NCI-H2107 (cell line): Measurements from ENCODE around the gene CGRRF1.

Source experiments
- DNase-seq: peaks from one replicate; lab custom pipeline; 2025; lab: John Stamatoyannopoulos, UW

CGRRF1 gene

GRCh38 chr14:54509546-54510501 is at the start of gene CGRRF1:
Gene CGRRF1, plus strand, starts transcription at chr14:54509906. Its CDS starts 54 bp downstream, at chr14:54509960.
- DNase-seq: peak; percentile 96

GRCh38 chr14:54462048-54462447 is 47.7 kb upstream of the CGRRF1 start:
- DNase-seq: no peak

- DNase-seq: no peak
Measured at GRCh38 chr14:54465654-54466053, 44.1 kb upstream of the CGRRF1 start.

DNA sequence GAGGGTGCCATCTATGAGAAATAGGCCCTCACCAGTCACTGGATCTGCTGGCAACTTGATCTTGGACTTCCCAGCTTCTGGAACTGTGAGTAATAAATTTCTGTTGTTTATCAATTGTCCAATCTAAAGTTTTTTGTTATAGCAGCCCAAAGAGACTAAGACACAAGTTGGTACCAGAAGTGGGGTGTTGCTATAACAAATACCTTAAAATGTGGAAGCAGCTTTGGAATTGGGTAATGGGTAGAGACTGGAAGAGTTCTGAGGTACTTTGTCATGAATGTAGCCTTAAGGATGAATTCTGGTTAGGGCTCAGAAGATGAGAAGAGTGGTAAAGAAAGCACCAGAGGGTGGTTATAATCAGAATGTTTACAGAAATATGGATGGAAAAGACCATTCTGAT is 42.4 kb upstream of the CGRRF1 start:
- DNase-seq: no peak

DNA sequence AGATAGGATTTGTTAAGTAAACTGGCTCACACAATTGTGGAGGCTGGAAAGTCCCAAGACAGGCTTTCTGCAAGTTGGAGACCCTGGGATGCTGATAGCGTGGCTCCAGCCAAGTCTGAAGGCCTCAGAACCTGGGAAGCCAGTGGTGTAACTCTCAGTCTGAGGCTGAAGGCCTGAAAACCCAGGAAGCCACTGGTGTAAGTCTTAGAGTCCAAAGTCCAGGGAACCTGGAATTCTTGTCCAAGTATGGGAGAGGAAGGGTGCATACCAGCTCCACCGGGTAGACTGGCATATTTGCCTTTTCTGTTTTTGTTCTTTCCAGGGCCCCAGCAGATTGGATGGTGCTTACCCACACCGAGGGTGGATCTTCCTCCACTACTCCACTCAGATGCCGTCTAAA is 39.0 kb upstream of the CGRRF1 start:
- DNase-seq: no peak

- DNase-seq: no peak
Measured at GRCh38 chr14:54471641-54472040, 38.1 kb upstream of the CGRRF1 start.

- no peak for DNase-seq
Measured at GRCh38 chr14:54472315-54472714, 37.4 kb upstream of the CGRRF1 start.

GRCh38 chr14:54474232-54474793 is 35.4 kb upstream of the CGRRF1 start:
- DNase-seq: no peak

- no peak for DNase-seq
Measured at GRCh38 chr14:54475187-54475899, 34.4 kb upstream of the CGRRF1 start.

GRCh38 chr14:54475911-54476310 is 33.8 kb upstream of the CGRRF1 start:
- no peak for DNase-seq

DNA sequence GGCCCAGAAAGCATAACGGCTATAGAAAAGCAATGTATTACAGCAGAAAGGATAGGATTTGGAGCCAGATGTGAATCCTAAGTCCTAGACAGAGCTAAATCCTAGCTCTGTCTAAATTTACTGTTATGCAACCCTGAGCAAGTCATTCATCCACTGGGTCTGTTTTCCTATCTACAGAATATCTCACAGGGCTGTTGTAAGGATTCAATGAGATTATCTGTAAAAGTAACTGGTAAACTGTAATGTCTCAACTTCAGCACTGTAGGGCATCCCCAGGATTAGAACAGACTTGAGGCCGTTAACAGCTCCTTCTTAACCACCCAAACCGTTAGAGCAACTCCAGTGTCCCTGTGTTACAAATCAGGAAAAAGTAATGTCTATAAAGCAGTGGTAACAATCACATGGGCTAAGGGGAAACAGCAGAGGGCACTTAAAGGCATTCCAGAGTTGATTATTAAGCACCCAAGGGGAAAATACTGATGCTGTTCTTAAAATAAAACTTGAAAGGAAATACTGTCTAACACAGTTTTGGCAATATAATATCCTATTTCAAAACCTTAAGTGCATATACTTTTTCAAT is 31.0 kb upstream of the CGRRF1 start:
- no peak for DNase-seq

GRCh38 chr14:54480830-54481562 is 28.7 kb upstream of the CGRRF1 start:
- no peak for DNase-seq

GRCh38 chr14:54481695-54482094 is 28.0 kb upstream of the CGRRF1 start:
- no peak for DNase-seq

- no peak for DNase-seq
Measured at GRCh38 chr14:54483073-54483745, 26.5 kb upstream of the CGRRF1 start.

DNA sequence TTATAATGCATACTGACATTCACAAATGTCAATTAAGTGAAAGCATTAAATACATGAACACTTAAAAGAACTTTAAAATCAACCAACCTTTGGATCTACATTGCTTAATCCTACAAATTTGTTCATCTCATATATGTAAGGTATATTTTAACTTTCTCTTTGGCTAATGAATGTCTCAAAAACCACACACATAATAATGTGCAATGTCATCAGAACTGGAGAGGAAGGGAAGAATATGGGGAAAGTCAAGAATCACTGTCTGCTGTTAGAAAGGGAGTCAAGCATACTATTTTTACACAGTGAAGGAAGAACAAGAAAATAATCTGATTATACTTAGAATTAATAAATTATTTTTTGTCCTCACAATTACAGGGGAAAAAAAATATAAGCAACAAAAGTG is 25.9 kb upstream of the CGRRF1 start:
- no peak for DNase-seq

GRCh38 chr14:54486685-54487084 is 23.0 kb upstream of the CGRRF1 start:
- no peak for DNase-seq

DNA sequence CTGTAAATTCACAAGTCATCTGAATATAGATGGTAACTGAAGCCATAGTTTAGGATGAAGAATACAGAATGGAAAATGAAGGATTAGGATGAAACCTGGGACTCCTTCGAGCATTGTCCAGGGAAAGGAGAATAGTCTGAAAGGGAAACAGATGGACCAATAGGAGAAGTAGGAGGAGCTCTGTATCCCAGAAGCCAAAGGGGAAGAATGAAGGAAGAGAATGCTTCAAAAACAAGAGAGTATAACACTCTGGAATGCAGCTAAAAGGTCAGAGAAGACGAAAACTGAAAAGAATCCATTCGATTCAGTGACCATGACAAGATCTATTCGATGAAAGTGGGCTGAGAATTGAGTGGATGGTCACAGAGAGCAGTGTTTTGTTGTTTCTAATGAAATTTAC is 21.9 kb upstream of the CGRRF1 start:
- no peak for DNase-seq

- DNase-seq: no peak
Measured at GRCh38 chr14:54488318-54488645, 21.4 kb upstream of the CGRRF1 start.

- peak; percentile 90 for DNase-seq
Measured at GRCh38 chr14:54488646-54489317, 20.9 kb upstream of the CGRRF1 start, which contains the start of gene GMFB. Gene GMFB, minus strand, starts transcription at chr14:54488980. Its CDS starts 53 bp downstream, at chr14:54488927.

DNA sequence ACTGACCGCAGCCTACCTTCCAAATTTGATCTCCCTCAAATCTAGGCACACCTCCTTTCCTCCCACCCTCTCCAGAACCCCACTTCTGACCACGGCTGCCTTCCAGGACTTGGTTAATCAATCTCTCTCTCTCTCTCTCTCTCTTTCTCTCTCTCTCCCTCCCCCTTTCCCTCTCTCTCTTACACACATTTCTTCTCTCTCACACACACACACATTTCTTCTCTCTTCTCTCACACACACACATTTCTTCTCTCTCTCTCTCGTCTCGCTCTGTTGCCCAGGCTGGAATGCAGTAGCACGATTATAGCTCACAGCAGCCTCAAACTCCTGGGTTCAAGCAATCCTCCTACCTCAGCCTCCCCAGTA is 20.4 kb upstream of the CGRRF1 start:
- DNase-seq: no peak
